Stimulated activated CD4-positive, alpha-beta T cell treated with anti-CD3 and anti-CD28 coated beads, Interleukin-12 subunit alpha, Interleukin-12 subunit beta, amount 100 ng/mL, for 24 hours (primary cell): ENCODE data around the gene CTRB1.
"Not testable (repeated sequence)": the region's sequence is repeated elsewhere in the genome, so short reads cannot be mapped to it uniquely, and the experiment has no call there.

ENCODE experiments used
- DNase-seq, 2 experiments: peaks; one replicate each; pipeline ENCODE4 v3.0.0-alpha.2; 2020; ENCODE audit warnings: low read depth in 2 of 2

Gene CTRB1

GRCh38 chr16:75271441-75272096 is 52.8 kb downstream of the CTRB1 start:
- DNase-seq: no peak

- DNase-seq: no peak
Measured at GRCh38 chr16:75272097-75272551, 53.3 kb downstream of the CTRB1 start.

- DNase-seq: not testable (repeated sequence)
Measured at GRCh38 chr16:75272629-75273028, 53.8 kb downstream of the CTRB1 start.

GRCh38 chr16:75273054-75273925 is 54.5 kb downstream of the CTRB1 start:
- no peak for DNase-seq
